Left ventricle myocardium superior (tissue), 1 donor: ENCODE measurements around the gene PGM1. TPM values are rescaled to one million over a fixed set of nuclear protein-coding genes. Genes with fewer than 3 reads are reported as not detected.
A peak's percentile ranks its signal among the peaks of the same experiment; 100 is the strongest.

Source experiments
- ATAC-seq: fragments of 200-7000 bp; cut with Tn5 transposase; one replicate; pipeline ENCODE4 v1.9.1; 2020; ENCODE audit warnings: mild to moderate bottlenecking, moderate library complexity
- DNase-seq: peaks from one replicate; pipeline ENCODE4 v3.0.0-alpha.2; 2020
- intact Hi-C: fragments of 100-400 bp; cut with micrococcal nuclease; formaldehyde crosslinking; loops from one replicate; pipeline ENCODE4 v1.11.0; 2022
- total RNA-seq: library from RNA; stranded (reverse); fragmentation: NEBNext Ultra II Directional; extraction: Animal tissue kit (Norgen Biotek cat#: 25700); gene quantifications from one replicate; pipeline ENCODE4 v1.2.1, GENCODE V29; 2021
- donor health status: DM: no; HTN: yes; CAD: no; lungs with severe emphysema.

Gene PGM1
- total RNA-seq, 1 donor from 2014 or later: 329 TPM

- intact Hi-C loops: loop anchor here (5.0 kb wide), 1 partner anchor 568 kb away; no protein-coding TSS in a partner anchor
- DNase-seq: no peak
- no peak for ATAC-seq
Measured at GRCh38 chr1:63679589-63679988, 86.4 kb downstream of the PGM1 start.

DNA sequence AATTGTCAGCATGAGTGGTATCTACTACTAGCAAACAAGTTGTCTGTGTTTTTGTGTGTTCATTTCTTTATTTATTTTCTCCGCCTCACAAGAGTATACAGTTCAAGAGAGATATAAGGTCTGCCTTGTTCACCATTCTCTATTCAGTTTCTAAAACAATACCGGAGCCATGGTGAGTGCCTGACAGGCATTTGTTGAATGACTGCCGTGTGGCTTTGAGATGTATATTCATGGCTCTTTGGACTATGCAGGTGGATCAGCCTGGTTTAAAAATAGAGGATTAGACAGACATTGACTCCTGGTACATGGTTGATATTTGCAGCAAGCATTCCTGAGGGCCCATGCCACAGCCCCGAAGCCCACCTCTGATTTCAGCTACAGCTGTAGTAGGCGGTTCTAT, 89.7 kb downstream of the PGM1 start:
- no peak for DNase-seq
- intact Hi-C loops: no loop called here
- no peak for ATAC-seq

DNA sequence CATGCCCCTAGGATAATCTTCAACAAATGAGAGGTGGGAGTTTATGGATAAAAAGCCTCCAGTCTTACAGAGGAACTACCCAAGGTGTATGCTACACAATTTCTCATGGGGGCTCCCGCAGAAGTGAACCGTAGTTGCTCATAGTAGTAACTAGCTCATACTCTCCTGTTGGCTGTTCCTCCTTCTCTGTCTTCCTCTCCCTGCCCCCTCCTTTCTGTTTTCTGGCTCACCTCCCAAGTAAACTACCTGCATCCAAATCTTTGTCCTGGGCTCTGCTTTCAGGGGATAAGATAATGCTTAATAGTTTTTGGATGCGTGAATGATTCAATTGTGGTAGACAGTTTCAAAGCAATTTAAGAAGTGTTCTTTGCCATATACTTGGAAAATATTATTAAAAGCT, 90.5 kb downstream of the PGM1 start:
- DNase-seq: no peak
- no peak for ATAC-seq
- intact Hi-C loops: no loop called here

- intact Hi-C loops: no loop called here
- no peak for ATAC-seq
- DNase-seq: no peak
Measured at GRCh38 chr1:63686696-63687095, 93.5 kb downstream of the PGM1 start.

DNA sequence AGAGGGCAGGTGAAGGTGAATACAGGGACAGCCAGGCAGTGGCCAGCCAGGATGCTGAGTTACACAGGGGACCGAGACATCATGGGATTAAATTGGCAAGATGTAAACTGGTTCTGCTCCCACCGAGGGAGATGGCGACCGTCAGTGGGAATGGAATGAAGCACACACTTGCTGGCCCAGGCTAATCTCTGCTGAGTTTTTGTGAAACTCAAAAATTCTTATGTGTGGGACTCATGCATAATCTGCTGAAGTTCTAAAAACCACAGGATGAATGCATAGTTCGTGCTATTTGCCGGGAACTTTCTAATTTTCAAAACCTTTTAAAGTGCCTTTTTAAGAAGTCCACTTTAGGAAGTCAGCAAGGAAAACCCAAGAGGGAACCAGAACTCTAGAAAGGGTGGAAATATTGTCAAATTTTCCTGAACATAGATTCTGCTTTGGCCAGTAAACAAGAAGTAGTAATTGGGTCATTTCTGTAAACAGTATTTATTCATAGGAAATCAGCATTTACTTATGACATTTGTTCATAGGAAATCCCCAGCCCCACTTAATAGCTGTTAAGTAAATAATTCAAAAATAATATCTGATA, 95.2 kb downstream of the PGM1 start:
- ATAC-seq: no peak
- DNase-seq: no peak
- intact Hi-C loops: no loop called here

DNA sequence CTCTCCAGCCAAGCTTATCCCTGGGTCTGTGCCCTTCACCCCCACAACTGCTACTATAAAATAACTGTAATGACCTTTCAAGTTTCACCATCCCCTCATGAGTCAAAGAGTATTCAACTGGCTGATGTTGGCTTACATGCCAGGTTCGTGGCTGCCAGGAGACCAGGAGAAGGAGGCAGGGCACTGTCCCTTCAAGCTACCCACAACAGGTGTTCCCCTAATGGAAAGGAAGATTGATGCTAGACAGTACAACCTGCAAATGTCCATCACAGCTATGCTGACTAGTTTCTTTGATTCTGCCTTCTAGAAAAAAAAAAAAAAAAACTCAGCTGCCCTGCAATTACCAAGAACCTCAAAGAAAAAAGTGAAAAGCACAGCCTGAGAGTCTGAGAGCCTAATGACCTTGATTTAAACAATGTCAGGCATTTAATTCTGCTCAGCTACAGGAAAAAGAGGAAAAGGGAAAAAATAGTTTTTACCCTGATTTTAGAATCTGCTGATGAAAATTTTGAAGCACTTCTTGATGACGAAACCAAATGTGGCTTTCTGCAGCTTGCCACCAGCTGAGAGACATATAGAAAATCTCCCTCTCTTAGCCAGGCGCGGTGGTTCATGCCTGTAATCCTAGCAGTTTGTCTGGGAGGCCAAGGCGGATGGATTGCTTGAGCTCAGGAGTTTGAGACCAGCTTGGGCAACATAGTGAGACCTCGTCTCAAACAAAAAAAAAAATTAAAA, 97.9 kb downstream of the PGM1 start:
- intact Hi-C loops: loop anchor here (5.0 kb wide), 1 partner anchor 446 kb away; no protein-coding TSS in a partner anchor
- ATAC-seq: no peak
- DNase-seq: no peak

DNA sequence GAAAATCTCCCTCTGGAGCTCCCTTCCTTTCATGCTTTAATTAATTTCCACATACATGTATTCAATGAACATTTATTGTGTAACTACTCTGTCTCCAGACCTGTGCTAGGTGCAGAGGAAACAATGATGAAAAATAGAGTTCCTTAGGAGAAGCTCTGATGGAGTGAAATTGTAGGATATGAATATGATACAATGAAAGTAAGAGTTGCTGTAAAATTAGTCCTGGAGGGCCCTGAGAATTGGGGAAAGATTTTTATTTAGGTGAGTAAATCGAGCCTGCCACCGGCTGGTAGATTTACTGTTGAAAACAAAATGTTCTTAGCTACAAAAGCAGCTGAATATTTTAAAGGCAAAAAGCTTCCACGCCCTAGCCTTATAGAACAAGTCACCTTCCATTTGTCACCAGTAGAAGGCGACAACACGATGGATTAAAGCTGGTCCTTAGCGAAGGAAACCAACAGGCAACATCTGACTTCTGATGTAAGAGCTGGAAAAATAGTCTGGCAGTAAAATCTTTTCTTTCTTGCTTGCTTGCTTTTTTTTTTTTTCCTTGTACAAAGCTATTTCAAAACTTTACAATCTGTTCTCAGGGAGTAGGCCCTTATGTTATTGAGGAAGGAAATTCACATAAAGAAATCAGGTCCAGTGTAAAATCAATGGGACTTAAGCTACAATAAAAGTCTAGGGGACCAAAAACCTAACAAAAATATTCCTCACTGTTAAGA, 98.7 kb downstream of the PGM1 start:
- peak; percentile 89 for ATAC-seq
- intact Hi-C loops: loop anchor here (5.0 kb wide), 1 partner anchor 445 kb away; no protein-coding TSS in a partner anchor

GRCh38 chr1:63693944-63694571, 100.8 kb downstream of the PGM1 start:
- intact Hi-C loops: loop anchor here (5.0 kb wide), 1 partner anchor 443 kb away; no protein-coding TSS in a partner anchor
- ATAC-seq (no peak), DNase-seq (no peak)

More for the DNA sequence above, 98.7 kb downstream of the PGM1 start:
- DNase-seq: no peak

DNA sequence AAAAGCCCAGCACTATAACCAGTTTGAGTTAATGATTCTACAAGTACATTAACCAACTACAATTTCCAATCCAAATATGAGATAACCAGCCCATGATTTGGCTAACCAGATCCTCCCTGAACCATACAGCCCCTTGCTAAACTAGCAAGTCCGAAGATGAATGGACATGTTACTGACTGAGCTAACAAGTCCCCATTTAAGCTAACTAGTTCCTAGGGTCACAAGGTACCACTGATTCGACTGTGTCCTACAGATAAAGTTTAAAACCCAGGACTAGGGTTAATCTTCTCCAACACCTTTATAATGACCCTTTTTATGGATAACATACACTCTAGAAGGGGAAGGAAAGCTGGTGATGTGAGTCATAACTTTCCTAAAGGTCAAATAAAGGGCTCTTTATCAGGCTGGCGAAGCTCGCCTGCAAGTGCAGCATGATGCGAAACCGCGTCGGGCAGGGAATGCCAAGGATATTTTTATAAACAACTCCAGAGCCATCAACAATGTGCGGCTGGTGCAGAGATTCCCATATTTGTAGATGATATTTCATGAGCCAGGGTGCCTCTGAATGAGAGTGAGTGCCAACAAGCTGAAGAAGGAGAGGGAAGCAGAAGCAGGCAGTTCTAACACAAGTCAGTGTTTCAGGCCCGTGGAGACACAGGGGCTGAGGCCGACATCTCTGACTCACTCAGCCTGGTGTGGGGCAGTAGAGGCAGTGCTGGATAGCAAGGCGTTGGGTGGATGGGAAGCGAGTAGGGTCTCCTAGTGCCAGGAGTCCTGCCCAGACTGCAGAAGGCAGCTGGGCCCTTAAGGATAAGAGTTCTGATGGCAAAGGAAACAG, 105.0 kb downstream of the PGM1 start:
- intact Hi-C loops: no loop called here
- DNase-seq: peak; percentile 83

GRCh38 chr1:63701187-63701586, 108.0 kb downstream of the PGM1 start:
- peak; percentile 49 for ATAC-seq
- intact Hi-C loops: no loop called here
- peak; percentile 37 for DNase-seq

More for the DNA sequence above, 105.0 kb downstream of the PGM1 start:
- ATAC-seq: peak; percentile 88

DNA sequence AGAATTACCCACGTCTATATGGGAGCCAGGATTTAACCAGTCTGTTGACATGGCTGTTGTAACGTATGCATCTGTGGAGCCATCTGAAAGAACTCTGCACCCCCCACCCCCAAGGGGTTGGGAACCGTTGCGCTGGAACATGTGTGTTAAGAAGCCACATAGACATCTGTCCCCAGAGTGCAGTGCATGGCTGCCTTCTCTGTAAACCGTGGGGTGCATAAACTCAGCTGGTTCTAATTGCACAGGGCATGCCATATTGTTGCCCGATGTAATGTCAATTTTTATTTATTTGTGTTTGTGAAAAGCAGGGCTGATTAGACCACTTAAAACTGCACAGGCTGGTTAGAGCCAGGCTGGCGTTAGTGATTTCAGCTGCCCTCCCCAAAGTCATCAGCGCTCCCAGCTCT, 110.5 kb downstream of the PGM1 start:
- intact Hi-C loops: no loop called here
- no peak for DNase-seq
- no peak for ATAC-seq

DNA sequence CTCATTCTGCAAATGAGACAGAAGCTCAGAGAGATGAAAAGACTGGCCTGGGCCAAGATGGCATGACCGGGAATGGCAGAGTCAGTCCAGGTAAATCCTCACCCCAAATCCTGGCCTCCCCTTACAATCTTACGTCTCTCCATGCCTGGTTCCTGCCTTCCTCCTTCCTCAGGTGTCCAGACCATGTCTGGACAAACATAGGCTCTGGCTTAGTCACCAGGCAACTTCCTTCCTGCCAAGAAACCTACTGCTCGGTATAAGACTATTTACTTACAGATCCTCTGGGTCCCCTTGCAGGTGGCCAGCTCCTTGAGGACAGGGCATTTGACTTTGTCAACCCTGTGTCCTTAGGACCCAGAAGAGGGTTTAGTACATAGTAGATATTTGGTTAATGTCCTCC, 111.2 kb downstream of the PGM1 start:
- intact Hi-C loops: no loop called here
- ATAC-seq: no peak
- DNase-seq: no peak

GRCh38 chr1:63705078-63705477, 111.9 kb downstream of the PGM1 start:
- ATAC-seq: no peak
- intact Hi-C loops: no loop called here
- no peak for DNase-seq

GRCh38 chr1:63709267-63709828, 116.1 kb downstream of the PGM1 start:
- no peak for ATAC-seq
- intact Hi-C loops: no loop called here
- DNase-seq: no peak

Other genes starting within 250 kb of the PGM1 start
- 4.0 TPM for gene ALG6, start 225.8 kb upstream of the PGM1 start, total RNA-seq
- gene ITGB3BP, start 70.2 kb upstream of the PGM1 start, total RNA-seq: 12.0 TPM
- gene EFCAB7, start 69.9 kb upstream of the PGM1 start, total RNA-seq: 8.0 TPM
- 9.0 TPM for gene ROR1, start 180.6 kb downstream of the PGM1 start, total RNA-seq